Naive B cell (primary cell): ENCODE data around the gene NAA40. TPM values are rescaled to one million over a fixed set of nuclear protein-coding genes. Genes with fewer than 3 reads are reported as not detected.

Experiments
- ATAC-seq, 2 donors: fragments of 150-1000 bp; cut with Tn5 transposase; 2 replicates each; pipeline ENCODE4 v1.10.0; 2021; ENCODE audit warnings: low read depth in 2 of 2, mild to moderate bottlenecking in 2 of 2, moderate library complexity in 2 of 2
- DNase-seq: peaks from one replicate; pipeline ENCODE4 v3.0.0; 2022
- H3K27ac Mint-ChIP-seq, 6 donors: one replicate each; pipeline ENCODE4 v1.8.0; 2020 to 2022; ENCODE audit warnings: mild to moderate bottlenecking in 6 of 6, mixed read lengths in 6 of 6, moderate library complexity in 5 of 6, inconsistent platforms in 2 of 6
- H3K27me3 Mint-ChIP-seq, 3 donors: one replicate each; pipeline ENCODE4 v1.8.0; 2021 to 2022; ENCODE audit warnings: mixed read lengths in 3 of 3, mild to moderate bottlenecking in 1 of 3
- H3K36me3 Mint-ChIP-seq, 2 donors: one replicate each; pipeline ENCODE4 v1.8.0; 2020 to 2022; ENCODE audit warnings: mixed read lengths in 2 of 2, inconsistent platforms in 1 of 2, mild to moderate bottlenecking in 1 of 2
- H3K4me1 Mint-ChIP-seq, 3 donors: one replicate each; pipeline ENCODE4 v1.8.0; 2020 to 2022; ENCODE audit warnings: mixed read lengths in 3 of 3, inconsistent platforms in 1 of 3, mild to moderate bottlenecking in 1 of 3, moderate library complexity in 1 of 3
- H3K4me3 Mint-ChIP-seq, 8 donors: one replicate each; pipeline ENCODE4 v1.8.0; 2020 to 2022; ENCODE audit warnings: mild to moderate bottlenecking in 8 of 8, mixed read lengths in 8 of 8, moderate library complexity in 8 of 8, inconsistent platforms in 2 of 8
- H3K9me3 Mint-ChIP-seq, 7 donors: one replicate each; pipeline ENCODE4 v1.8.0; 2020 to 2022; ENCODE audit warnings: mixed read lengths in 7 of 7, mild to moderate bottlenecking in 5 of 7, inconsistent platforms in 2 of 7, moderate library complexity in 1 of 7
- polyA plus RNA-seq, 6 donors: library from polyadenylated mRNA; unstranded; fragments of 300-500 nt; fragmentation: Illumina TruSeq; gene quantifications; one replicate each; pipeline ENCODE4 v1.2.3, GENCODE V29; 2021; ENCODE audit warnings: low read depth in 6 of 6

NAA40 gene
- polyA plus RNA-seq, 6 donors from 2014 or later: 8.2 to 18.4 (median 11.8) TPM

- no peak for DNase-seq
- H3K4me1 Mint-ChIP-seq: peaks cover 2 to 10% (median 4%) of the 10 kb centered on the region in 3 donors
- no peaks in the 10 kb centered on the region for H3K9me3 Mint-ChIP-seq
- ATAC-seq: no peak
- peak overlapping the region in 1 of 6 donors; percentile 47 for H3K27ac Mint-ChIP-seq
- H3K36me3 Mint-ChIP-seq: peaks cover 0 to 36% of the 10 kb centered on the region in 2 donors
- no peaks in the 10 kb centered on the region for H3K27me3 Mint-ChIP-seq
- no peak overlapping the region for H3K4me3 Mint-ChIP-seq
These were observed 31.7 kb upstream of the NAA40 start for GRCh38 chr11:63907063-63907462.

- peaks cover 0 to 32% of the 10 kb centered on the region in 2 donors for H3K36me3 Mint-ChIP-seq
These were observed 30.8 kb upstream of the NAA40 start for GRCh38 chr11:63907808-63908530.

GRCh38 chr11:63908631-63909401 is 30.0 kb upstream of the NAA40 start:
- H3K4me1 Mint-ChIP-seq: peaks cover 2 to 9% (median 4%) of the 10 kb centered on the region in 3 donors
- no peaks in the 10 kb centered on the region for H3K9me3 Mint-ChIP-seq
- peaks cover 0 to 2% (median 2%) of the 10 kb centered on the region in 3 donors for H3K27me3 Mint-ChIP-seq
- no peak for ATAC-seq
- H3K36me3 Mint-ChIP-seq: peaks cover 0 to 24% of the 10 kb centered on the region in 2 donors
- no peak overlapping the region for H3K4me3 Mint-ChIP-seq
- no peak for DNase-seq
- H3K27ac Mint-ChIP-seq: no peak overlapping the region

More at GRCh38 chr11:63907808-63908530, 30.8 kb upstream of the NAA40 start:
- H3K4me1 Mint-ChIP-seq: peaks cover 2 to 10% (median 4%) of the 10 kb centered on the region in 3 donors
- peak overlapping the region in 1 of 6 donors; percentile 76 for H3K27ac Mint-ChIP-seq
- ATAC-seq (no peak), DNase-seq (no peak)
- H3K9me3 Mint-ChIP-seq: no peaks in the 10 kb centered on the region
- no peak overlapping the region for H3K4me3 Mint-ChIP-seq
- no peaks in the 10 kb centered on the region for H3K27me3 Mint-ChIP-seq

GRCh38 chr11:63909591-63910506 is 29.0 kb upstream of the NAA40 start:
- H3K27ac Mint-ChIP-seq: peak overlapping the region in 3 of 6 donors; percentile 8 to 66 (median 32)
- H3K9me3 Mint-ChIP-seq: no peaks in the 10 kb centered on the region
- peaks cover 4 to 13% (median 11%) of the 10 kb centered on the region in 3 donors for H3K27me3 Mint-ChIP-seq
- ATAC-seq (no peak), DNase-seq (no peak)
- H3K4me1 Mint-ChIP-seq: peaks cover 2 to 5% (median 4%) of the 10 kb centered on the region in 3 donors
- peaks cover 0 to 13% of the 10 kb centered on the region in 2 donors for H3K36me3 Mint-ChIP-seq
- no peak overlapping the region for H3K4me3 Mint-ChIP-seq

- Mint-ChIP-seq H3K4me3 (no peak overlapping the region), H3K4me1 (peaks cover 3 to 7% (median 5%) of the 10 kb centered on the region in 3 donors), H3K27me3 (peaks cover 4 to 17% (median 16%) of the 10 kb centered on the region in 3 donors), H3K9me3 (no peaks in the 10 kb centered on the region), H3K36me3 (peaks cover 0 to 13% of the 10 kb centered on the region in 2 donors), H3K27ac (no peak overlapping the region)
- no peak for ATAC-seq
- DNase-seq: no peak
These were observed 28.1 kb upstream of the NAA40 start for GRCh38 chr11:63910675-63911074.

GRCh38 chr11:63911440-63911839 is 27.4 kb upstream of the NAA40 start:
- Mint-ChIP-seq H3K36me3 (peaks cover 0 to 5% of the 10 kb centered on the region in 2 donors), H3K4me3 (no peak overlapping the region), H3K27ac (no peak overlapping the region), H3K4me1 (peaks cover 3 to 10% (median 10%) of the 10 kb centered on the region in 3 donors), H3K27me3 (peaks cover 4 to 21% (median 16%) of the 10 kb centered on the region in 3 donors), H3K9me3 (no peaks in the 10 kb centered on the region)
- ATAC-seq (no peak), DNase-seq (no peak)

GRCh38 chr11:63911876-63912275 is 26.9 kb upstream of the NAA40 start:
- Mint-ChIP-seq H3K9me3 (no peaks in the 10 kb centered on the region), H3K27me3 (peaks cover 4 to 22% (median 16%) of the 10 kb centered on the region in 3 donors), H3K27ac (peak overlapping the region in 1 of 6 donors; percentile 84), H3K4me3 (no peak overlapping the region), H3K36me3 (peaks cover 0 to 1% of the 10 kb centered on the region in 2 donors), H3K4me1 (peaks cover 3 to 10% (median 9%) of the 10 kb centered on the region in 3 donors)
- ATAC-seq (no peak), DNase-seq (no peak)

- peaks cover 4 to 25% (median 16%) of the 10 kb centered on the region in 3 donors for H3K27me3 Mint-ChIP-seq
- no peak for ATAC-seq
- DNase-seq: no peak
- peak overlapping the region in 1 of 6 donors; percentile 59 for H3K27ac Mint-ChIP-seq
- no peaks in the 10 kb centered on the region for H3K36me3 Mint-ChIP-seq
- peaks cover 4 to 9% (median 9%) of the 10 kb centered on the region in 3 donors for H3K4me1 Mint-ChIP-seq
- H3K9me3 Mint-ChIP-seq: no peaks in the 10 kb centered on the region
- no peak overlapping the region for H3K4me3 Mint-ChIP-seq
These were observed 26.1 kb upstream of the NAA40 start for GRCh38 chr11:63912678-63913077.

- H3K9me3 Mint-ChIP-seq: no peaks in the 10 kb centered on the region
- no peak for ATAC-seq
- H3K4me3 Mint-ChIP-seq: peak overlapping the region in 2 of 8 donors; percentile 21 to 25
- H3K27me3 Mint-ChIP-seq: peaks cover 4 to 31% (median 16%) of the 10 kb centered on the region in 3 donors
- no peak for DNase-seq
- no peaks in the 10 kb centered on the region for H3K36me3 Mint-ChIP-seq
- peaks cover 11 to 20% (median 18%) of the 10 kb centered on the region in 3 donors for H3K4me1 Mint-ChIP-seq
- peak overlapping the region in 1 of 6 donors; percentile 50 for H3K27ac Mint-ChIP-seq
These were observed 24.7 kb upstream of the NAA40 start for GRCh38 chr11:63913866-63914830.

GRCh38 chr11:63914896-63915691 is 23.7 kb upstream of the NAA40 start:
- Mint-ChIP-seq H3K4me3 (peak overlapping the region in 5 of 8 donors; percentile 44 to 88 (median 52)), H3K9me3 (no peaks in the 10 kb centered on the region), H3K36me3 (no peaks in the 10 kb centered on the region), H3K4me1 (peaks cover 11 to 21% (median 18%) of the 10 kb centered on the region in 3 donors), H3K27me3 (peaks cover 4 to 31% (median 16%) of the 10 kb centered on the region in 3 donors), H3K27ac (peak overlapping the region in 1 of 6 donors; percentile 65)
- ATAC-seq: no peak
- DNase-seq: no peak
